IPS DF 4.7 (cell line): Measurements from ENCODE around the gene CDKN2AIPNL.
A peak's percentile ranks its signal among the peaks of the same experiment; 100 is the strongest.
"Not testable (repeated sequence)": the region's sequence is repeated elsewhere in the genome, so short reads cannot be mapped to it uniquely, and the experiment has no call there.

ENCODE experiments used
- DNase-seq: peaks from one replicate; pipeline ENCODE4 v3.0.0-alpha.2; 2013; ENCODE audit warnings: low spot score; ENCODE audit errors: extremely low read depth

The CDKN2AIPNL gene

GRCh38 chr5:134403951-134404350 is 7.7 kb downstream of the CDKN2AIPNL start:
- no peak for DNase-seq

DNA sequence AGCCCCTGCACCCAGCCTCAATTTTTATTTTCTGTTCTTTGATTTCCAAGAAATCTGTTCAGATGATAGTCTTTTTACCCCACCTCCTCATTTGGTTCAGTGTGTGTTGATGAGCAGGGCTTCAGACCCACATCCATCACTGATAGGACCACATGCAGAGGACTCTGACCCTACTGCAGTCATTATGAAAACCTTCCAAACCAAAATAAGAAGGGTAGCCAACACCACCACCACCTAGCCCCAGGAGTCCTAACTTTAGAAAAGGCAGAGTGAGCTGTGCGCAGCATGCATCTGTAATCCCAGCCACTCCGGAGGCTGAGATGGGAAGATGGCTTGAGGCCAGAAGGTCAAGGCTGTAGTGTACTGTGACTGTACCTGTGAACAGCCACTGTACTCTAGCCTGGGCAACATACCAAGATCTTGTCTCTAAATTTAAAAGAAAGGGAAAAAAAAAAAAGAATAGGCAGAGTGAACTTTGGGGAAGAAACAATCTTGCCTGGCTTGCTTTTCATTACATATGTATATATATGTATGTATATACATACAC is 13.0 kb downstream of the CDKN2AIPNL start:
- DNase-seq, result no peak

GRCh38 chr5:134397196-134397595 is 14.5 kb downstream of the CDKN2AIPNL start:
- no peak for DNase-seq

GRCh38 chr5:134396274-134396673 is 15.4 kb downstream of the CDKN2AIPNL start:
- no peak for DNase-seq

DNA sequence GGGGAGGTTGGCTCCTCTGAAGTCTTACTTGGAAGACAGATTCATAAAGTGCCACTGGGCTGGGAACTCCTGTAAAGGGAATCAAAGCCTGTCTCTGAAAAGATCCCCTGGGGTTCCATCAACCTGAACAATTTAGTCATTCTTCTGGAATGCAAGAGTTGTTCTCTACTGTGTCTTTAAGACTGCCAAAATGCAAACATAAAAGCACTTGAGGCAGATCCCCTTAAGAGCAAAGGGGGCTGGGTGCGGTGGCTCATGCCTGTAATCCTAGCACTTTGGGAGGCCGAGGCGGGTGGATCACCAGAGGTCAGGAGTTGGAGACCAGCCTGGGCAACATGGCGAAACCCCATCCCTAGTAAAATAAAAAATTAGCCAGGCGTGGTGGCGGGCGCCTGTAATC is 16.7 kb downstream of the CDKN2AIPNL start:
- no peak for DNase-seq

DNA sequence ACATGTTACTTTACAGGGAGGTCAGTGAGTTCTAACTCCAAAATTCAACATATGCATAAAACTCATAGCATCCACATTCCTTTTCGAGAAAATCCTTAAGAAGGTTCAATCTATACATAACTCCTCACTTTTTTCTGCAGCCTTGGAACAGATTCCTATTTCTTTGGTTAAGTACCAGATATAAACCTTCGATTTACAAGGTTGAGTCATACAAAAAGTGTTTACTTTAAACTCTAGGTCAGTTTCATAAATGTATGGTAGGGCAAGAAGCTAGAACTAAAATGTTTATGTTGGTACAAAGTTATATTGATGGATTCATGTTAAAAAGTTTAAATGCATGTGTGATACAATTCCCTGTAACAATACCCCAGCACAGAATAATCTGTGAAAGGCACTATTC is 19.4 kb downstream of the CDKN2AIPNL start:
- no peak for DNase-seq

GRCh38 chr5:134387443-134387842 is 24.2 kb downstream of the CDKN2AIPNL start:
- no peak for DNase-seq

DNA sequence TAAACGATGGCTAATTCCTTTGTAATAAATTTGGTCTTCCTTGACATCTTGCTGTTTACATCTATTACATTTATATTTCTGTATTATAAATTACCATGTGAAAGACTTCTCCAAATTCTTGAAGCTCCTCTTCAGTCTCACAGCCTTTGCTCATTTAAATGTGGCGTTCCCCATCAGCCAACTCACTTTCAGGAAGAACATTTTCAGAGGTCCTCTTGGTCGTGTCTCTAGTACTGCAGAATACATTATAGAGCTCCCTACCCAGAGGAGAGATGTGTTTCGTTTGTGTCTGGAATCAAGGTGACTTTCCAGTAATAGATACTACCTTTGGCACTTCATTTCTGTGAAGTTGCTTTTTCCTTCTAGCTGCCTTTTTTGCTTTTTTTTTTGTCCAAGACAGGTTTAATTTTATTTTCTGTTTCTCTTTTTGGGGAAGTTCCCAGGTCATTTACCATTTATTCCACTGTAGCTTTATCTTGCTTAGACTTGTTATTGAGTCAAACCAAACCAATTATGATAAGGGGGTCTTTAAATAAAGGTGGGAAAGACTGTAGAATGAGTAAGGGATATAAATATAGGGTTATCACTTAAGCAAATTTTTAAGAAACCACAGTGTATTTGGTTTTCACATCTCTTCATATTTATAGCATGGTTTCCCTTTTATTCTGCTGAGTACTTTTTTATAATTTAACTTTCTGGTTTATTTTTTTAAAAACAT is 27.5 kb downstream of the CDKN2AIPNL start:
- no peak for DNase-seq

DNA sequence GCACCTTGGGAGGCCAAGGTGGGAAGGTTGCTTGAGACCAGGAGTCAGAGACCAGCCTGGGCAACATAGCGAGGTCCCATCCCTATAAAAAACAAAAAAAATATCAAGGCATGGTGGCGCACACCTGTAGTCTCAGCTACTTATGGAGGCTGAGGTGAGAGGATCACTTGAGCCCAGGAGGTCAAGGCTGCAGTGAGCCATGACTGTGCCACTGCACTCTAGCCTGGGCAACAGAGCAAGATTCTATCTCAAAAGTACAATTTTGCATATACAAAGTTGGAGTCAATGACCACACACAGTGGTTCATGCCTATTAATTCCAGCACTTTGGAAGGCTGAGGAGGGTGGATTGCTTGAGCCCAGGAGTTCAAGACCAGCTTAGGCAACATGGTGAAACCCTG is 29.5 kb downstream of the CDKN2AIPNL start:
- DNase-seq, result not testable (repeated sequence)

DNA sequence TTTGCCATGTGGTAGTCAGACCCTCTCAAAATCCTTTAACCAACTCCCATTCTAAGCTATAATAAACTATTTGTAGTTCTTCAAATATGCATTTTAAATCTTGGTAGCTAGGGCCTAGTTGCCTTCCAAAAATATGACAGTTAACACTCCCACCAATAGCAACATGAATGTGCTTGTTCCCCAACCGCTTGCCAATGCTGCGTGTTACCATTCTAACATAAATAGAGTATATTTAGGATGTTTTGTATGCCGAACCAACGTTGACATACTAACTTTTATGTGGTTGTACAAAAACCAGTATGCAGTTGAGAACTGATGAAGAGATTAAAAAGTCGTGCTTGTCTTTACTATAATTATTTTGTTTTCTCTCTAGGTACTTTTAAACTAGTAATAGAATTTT is 31.3 kb downstream of the CDKN2AIPNL start:
- DNase-seq, result no peak

DNA sequence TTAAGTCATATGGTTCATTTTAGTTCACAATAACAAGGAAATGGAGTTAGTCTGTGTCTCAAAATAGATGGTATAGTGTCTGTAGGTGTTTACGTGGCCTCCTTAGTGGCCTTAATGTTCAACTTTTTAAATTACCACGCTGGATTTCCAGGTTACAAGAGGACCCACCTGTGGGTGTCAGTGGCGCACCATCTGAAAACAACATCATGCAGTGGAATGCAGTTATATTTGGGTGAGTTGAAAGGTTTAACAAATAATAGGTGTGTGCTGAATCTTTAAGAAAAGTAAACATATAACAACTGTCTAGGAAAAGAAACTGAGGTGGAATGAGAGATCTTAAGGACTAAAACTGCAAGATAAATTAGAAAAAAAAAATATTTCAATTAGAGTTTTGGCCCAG is 37.4 kb downstream of the CDKN2AIPNL start:
- no peak for DNase-seq

GRCh38 chr5:134373633-134374032 is 38.0 kb downstream of the CDKN2AIPNL start:
- DNase-seq, result not testable (repeated sequence)

DNA sequence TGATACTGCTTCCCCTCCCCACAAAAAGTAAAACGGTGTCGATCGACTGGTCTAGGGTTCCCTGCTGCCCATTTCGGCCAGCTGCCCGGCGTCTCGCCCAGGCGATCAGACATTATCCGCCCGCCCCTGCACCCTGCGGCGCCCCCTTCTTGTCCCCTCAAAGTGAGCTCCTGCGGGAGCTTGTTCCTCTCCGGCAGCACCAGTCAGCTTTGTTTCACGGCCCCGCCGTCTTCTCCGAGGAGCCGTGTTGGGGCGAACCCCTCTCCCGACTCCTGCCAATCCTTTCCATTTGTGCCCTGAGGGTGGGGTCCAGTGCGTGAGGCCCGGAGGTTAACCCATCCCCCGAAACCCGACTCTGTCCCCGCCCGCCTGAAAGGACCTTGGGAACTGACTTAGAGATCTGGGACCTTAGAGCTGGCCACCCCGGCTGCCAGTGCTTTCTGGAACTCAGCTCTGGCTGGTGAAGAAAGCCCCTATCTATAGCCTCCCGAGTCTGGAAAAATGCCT is 39.8 kb downstream of the CDKN2AIPNL start:
- DNase-seq, result peak; percentile 30

DNA sequence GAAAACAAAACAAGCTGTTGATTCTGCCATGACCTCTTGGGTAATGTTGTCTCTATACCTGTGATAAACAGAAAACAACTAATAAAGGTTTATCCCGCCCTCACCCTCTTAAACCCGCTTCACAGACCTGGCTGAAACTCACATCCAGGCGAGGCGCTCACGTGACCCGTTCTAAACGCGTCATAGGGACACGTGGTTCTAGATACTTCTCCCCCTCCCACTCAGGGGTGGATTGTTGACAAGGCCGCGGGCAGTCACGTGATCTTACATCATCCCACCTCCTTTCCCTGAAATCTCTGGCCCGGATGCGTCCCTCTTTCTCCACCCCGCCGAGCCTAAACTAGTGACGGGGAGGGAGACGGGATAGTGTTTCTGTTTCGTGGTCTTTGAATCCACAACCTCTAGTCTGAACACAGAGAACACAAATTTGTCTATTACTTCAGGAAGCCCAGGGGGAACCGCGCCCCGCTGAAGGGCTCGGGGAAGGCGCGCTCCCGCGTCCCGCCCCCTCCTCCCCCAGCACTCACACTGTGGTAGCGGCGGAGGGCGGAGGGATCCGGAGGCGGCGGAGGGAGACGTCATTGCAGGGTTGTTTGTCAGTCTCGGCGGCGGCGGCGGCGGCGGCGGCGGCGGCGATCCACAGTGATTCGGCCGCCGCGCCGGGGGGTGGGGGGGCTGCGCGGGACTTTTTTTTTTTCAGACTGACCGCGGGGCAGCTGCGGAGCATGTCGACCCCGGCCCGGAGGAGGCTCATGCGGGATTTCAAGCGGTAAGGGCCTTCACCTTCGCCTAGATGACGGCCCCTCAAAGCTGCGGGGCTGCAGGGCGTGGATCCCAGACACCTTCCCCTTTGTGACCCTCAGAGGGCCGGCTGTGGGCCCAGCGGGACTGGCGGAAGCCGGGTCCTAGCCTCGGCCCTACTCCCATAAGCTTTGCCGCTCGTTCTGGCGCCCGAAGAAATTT is 40.5 kb downstream of the CDKN2AIPNL start, which contains the start of gene UBE2B:
TSS of gene UBE2B (plus strand) at position 699 of the 963 bp plus-strand sequence. CDS start at position 726, 27 bp downstream.
- DNase-seq, result peak; percentile 99

DNA sequence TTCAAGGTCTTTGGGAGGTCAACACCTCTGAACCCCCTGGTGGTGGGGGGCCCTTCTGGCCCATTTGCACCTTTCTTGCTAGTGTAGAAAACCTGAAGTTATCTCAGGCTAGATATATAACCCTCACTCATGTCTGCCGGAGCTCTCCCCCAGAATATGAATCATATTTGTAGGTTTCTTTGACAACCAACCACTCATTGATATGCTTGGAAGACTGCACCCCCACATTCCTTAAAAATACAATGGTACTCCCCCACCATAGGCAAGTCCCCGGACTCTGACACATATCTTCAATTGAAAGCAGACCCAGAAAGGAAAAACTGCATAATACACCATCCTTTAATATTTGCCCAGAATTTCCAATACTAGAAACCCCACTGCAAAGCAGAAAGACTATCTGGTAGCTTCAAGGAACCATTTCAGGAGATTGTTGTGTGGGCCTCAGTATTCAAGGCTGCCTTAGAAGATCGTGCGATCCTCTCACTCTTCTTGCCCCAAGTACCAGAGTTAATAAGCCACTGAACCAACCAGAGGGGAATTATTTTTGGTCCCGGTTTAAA is 41.3 kb downstream of the CDKN2AIPNL start:
- no peak for DNase-seq

DNA sequence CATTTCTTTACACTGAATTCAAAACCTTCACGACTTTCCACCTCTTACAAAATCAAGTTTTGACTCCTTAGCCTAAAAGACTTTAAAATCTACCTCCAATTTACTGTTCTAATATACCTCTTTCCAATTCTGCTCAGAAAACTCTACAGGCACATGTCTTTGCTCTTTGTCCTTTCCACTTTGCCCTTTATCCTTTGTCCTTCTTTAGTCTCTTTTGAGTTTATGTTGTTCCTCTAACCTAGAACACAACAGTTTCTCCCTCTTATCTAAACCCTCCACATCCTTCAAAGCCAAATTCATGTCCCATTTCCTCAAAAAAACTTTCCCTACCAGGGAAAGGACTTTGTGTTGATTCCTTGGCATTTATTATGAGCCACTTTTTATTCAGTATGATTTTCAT is 46.1 kb downstream of the CDKN2AIPNL start:
- DNase-seq, result no peak

- no peak for DNase-seq
Measured at GRCh38 chr5:134355681-134356080, 56.0 kb downstream of the CDKN2AIPNL start.
